SHP77 (cell line): Measurements from ENCODE around the gene HIVEP3.
"Not testable (repeated sequence)": the region's sequence is repeated elsewhere in the genome, so short reads cannot be mapped to it uniquely, and the experiment has no call there.

Source experiments
- DNase-seq, 2 experiments: peaks; one replicate each; lab custom pipeline; 2025; lab: John Stamatoyannopoulos, UW

HIVEP3 gene

DNA sequence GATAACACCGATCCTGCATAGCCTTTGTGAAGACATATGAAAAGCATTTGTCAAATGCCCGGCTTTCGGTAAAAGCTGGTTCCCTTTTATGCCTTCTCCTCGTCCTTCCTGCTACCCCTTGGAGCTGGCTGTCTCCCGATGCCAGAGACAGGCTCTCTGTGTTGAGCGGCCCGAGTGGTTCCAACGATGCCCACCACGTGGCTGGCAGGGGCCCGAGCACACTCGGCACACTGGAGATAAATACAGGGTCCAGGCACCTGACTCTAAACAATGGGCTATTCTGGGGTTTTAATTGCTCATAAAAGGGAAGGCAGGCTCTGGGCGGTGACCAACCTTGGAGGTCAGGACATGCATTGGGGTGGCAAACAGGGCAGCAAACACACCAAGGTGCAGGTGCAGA is 207.1 kb downstream of the HIVEP3 start:
- DNase-seq, result no peak

DNA sequence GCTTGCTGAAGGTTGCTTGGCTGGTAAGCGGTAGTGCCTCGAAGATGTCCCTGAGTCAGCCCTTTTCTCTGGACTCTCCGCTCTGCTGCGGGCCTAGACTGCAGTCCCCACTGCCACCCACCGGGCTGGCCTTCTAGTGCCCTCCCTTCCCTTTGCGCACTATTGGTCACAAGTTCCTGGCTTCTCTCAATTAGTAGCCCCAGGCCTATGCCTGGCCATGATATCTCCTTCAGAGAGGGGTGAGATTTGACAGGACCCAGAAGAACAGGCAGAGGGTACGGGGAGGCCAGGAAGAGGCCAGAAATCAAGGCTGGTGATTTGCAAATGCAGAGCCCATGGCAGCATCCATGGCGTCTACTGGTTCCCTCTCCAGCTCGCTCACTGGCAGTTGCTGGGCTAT is 207.7 kb downstream of the HIVEP3 start:
- no peak for DNase-seq

DNA sequence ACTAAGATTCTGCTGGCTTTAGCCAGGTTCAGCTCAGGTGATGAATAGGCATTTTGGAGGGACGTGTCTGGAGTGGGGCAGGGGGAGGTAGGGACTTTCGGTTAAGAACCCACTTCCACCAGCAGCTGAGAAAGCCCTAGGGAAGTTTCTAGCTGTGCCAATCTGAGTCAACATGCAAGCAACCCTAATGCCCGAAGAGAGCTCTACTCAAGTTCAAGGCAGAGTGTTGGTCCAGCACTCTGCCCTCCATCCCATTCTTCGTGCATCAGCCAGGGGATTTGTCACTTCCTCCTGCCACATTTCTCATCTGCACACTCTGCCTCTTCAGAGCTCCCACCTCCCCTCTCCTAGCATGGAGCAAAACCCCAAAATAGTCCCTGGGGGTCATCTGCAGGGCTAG is 208.8 kb downstream of the HIVEP3 start:
- no peak for DNase-seq

DNA sequence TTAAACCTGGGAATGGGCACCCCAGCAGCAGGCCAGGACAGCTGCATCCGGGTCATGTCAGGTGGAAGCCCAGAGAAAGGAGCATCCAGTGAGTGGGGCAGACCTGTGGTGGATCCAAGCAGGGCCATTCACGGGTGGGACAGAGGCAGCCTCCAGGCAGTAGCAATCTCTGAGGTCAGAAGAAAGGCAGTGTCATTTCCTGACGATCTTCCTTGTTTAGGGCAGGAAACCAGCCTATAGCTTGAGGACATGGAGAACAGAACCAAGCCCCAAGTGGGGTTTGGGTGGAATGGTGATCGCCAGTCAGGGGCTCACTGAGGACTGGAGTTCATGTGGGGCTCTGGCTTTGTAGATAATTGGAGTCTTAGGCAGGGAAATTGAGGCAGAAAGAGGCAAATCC is 209.4 kb downstream of the HIVEP3 start:
- DNase-seq, result no peak

DNA sequence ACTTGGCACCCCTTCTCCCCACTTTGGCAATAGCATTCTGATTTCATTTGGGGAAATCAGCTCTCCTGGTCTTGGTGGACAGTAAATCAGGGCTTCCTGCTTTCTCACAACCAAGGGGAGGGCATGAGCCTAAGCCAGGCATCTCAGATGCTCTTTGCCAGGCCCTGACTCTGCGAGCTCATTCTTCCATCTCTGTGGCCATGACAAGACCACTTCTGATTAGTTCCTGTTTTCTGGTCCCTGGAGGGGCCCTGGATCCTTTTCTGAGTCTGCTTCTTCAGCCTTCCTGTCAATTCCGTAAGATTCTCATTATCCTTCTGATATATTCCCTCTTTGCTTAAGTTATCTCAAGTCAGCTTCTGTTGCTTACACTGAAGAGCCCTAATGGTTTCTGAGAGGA is 210.4 kb downstream of the HIVEP3 start:
- DNase-seq, result no peak

DNA sequence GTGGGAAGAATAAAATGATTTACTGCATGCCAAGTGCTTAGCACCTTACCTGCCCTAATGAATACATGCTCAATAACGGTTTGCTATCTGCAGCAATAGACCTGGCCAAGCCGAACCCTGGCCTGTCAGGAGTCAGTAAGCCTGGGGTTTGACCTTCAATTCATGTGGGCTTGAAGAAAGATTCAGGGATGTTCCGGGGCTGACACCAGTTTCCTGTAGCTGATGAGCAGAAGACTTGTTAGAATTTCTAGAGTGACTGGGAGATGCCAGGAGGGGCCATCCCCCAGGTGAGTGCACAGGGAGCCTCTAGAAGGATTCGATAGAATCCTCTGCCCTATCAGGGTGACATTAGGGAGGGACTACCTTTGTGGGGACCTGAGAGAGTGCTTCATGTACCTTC is 210.9 kb downstream of the HIVEP3 start:
- no peak for DNase-seq

DNA sequence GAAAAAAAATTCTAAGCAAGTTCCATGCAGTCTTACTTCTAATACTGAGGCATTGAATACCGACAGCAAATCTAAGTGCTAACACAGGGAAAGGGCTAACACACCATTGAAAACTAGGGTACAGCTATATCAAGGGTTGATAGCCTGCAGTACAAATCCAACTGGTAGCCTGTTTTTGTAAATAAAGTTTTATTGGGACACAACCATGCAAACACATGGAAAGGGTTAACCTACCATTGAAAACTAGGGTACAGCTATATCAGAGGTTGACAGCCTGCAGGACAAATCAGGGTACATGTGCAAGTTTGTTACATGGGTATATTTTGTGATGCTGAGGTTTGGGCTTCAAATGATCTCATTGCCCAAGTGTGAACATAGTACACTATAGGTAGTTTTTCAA is 212.9 kb downstream of the HIVEP3 start:
- no peak for DNase-seq

DNA sequence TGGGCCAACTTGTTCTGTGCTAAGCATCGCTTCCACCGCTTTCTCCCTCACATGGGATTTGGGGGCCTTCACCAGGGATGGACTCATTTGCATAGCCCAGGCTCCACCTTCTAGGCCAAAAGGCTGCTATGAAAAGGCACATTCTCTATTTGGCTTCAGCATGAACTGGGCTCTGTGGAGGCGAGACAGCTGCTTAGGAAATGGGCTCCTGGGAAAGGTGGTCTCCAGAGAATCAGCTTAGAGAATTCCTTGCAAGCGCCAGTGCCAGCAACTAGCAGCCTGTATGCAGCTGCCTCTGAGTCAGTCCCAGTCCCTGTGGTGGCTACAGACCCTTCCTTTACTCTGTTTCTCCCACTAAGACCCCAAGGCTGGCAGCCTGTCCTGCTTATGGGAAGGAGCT is 214.5 kb downstream of the HIVEP3 start:
- no peak for DNase-seq

DNA sequence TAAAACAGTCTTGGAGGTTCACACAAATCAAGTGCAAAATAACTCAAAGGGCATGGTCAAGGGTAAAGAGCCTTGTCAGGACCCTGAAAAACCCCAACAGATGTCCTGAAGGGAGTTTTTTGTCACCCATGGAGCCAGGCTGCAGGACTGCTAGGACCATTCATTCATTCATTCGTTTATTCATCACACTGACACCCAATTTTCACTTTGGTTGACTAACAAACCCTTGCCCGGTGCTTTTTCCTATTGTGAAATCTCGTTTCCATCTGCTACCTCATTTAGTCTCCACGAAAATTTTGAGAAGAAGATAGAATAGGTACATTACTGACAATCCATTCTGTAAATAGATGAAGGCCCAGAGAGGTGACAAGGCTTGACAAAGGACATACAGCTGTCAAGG is 216.0 kb downstream of the HIVEP3 start:
- DNase-seq, result no peak

DNA sequence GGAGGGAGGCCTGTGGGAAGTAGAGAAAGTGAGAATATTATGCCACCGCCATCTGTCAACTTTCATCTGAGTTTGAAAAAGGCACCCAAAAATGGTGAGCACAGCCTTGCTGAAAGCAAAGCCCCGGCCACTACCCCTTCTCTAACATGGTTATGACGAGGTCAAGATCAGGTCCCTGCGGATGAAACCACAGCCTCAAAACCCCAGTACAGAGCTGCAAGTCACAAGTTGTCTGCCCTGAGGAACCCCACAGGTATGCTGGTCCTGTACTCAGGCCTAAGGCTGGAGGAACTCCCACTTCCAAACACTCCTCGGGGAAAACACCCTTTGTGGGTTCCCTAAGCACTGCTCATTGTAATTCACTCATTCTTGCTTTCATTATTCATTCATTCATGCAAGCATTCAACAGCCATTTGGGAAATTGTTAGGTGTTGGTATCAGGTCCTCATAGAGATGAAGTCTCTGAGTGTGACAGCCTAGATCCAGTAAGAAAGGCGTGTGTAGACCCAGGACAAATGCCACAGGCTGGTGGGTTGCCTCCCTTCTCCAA is 217.7 kb downstream of the HIVEP3 start:
- DNase-seq, result no peak

DNA sequence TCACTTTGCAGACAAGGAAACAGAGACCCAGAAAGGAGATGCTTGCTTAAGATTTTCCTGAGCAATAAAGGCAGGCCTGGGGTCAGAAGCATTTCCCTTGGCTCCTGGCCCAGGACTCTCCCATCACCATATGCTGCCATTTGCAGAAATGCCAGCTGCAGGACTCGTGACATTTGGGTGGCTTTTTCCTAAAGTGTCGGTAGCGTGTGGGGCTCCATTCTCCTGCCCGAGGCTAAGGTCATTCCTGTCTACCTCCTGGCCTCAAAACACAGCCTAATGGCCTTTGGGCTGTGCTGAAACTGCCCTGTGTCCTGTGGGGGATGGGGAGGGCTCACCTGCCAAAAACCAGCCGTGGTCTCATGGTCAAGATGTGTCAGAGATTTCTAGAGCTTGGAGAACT is 218.1 kb downstream of the HIVEP3 start:
- DNase-seq, result no peak

DNA sequence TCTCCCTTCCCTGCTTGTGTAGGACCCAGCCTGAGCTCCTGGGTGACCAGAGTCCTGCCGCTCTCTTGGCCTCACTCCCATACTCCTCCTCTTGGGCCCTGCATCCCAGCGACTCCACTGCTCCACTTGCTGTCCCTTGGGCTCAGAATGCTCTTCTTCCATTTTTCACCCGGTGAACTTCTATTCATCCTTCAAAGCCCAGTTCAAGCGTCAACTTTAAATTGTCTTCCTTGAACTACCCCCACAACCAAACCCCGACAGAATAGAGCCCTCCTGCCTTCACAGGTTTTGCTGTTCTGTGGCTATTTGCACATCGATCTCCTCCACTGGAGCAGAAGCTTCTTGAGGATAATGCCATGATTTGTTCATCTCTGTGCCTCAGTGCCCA is 218.9 kb downstream of the HIVEP3 start:
- no peak for DNase-seq

DNA sequence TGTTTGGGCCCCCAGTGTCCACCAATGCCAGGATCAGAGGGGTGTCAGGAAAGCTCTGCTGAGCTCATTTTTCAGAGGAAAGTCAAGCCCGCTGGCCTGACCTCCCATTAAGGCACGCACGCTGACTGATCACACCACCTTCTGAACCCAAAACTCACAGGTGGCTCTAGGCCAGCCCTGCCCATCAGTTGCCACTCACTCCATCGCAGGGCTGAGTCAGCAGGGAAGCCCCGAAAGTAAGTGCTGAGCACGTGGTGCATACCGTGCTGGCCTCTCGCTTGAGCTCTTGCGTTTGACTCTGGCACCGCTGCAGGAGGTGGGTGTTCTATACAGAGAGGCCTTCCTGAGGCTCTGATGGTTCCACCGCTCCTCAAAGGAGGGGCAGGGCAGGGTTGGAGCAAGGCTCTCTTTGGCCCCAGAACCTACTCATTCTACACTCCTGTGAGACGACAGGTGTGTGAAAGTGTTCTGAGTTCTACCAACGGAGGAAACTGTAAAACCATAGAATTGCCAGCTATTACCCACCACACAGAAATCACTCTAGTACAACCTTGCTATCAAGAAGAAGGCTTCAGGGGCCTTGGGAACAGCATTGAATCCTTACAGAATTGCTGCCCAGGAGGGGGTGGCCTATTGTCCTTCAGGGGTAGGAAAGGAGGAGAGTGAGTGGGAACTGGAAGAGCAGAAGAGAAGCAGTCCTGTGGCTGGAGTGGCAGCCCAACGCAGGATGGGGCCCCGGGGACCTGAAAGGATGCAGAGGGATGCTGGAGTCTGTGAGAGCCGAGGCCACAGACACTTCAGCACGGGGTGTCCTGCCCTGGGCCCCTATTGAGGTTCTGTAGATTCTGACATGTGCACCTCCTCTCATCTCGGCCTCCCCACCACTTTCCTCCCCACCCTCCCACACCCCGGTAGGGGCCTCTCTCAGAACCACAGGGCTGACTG is 219.5 kb downstream of the HIVEP3 start:
- no peak for DNase-seq

DNA sequence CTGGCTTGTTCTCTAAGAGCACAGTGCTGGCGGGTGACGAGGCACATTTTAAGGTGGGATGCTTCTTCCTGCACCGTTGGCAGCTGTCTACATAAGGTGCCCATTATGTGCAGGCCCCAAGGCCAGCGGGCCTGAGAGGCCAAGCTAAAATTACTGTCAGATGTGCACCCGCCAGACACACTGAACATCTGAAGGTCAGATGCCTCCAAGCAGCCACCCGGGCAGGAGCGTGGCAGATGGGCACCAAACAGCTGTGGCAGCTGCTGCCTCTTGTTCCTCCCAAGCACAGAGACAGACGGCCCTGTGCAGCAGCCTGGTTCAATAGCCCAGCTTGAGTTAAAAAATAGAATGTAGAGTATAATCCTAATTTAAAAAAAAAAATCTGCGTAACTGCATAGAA is 222.3 kb downstream of the HIVEP3 start:
- DNase-seq, result peak; percentile 14 to 56

DNA sequence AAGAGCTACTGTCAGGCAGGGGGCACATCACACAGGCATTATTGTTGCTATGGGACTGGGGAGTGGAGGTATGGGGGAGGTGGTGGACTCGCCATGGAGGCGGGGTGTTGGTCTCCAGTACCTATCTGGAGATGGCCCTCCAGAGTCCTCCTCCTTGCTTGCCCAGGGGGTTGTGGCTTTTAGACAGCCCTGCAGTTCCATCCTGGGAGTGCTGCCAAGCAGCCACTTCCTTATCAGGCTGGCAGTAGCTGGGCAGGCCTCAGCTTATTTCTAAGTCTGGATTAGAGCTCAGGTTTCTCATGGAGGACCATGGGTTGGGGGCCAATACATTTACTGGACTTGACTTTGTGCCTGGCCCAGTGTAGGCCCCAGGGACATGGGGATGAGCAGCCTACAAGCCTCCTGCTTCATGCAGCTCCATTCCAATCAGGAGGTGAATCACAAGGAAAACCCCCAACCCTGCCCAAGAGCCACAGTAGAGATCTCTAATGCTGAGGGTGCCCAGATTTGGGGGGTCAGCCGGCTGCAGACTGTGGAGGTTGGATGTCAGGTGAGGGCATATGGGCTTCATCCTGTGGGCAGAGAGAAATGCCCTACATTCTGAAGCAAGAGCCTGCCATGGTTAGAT is 223.5 kb downstream of the HIVEP3 start:
- DNase-seq, result no peak

DNA sequence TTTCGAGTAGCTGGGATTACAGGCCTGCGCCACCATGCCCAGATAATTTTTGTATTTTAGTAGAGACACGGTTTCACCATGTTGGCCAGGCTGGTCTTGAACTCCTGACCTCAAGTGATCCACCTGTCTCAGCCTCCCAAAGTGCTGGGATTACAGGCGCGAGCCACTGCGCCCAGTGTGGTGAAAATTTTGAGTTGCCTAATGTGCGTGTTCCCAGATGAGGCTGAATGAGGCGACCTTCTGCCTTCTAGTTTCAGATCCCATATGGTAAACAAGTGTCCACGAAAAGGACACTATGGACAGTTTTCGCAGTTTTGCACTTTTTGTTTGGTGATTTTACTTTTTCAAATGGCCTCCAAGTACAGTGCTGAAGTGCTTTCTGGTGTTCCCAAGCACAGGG is 226.8 kb downstream of the HIVEP3 start:
- DNase-seq, result not testable (repeated sequence)

DNA sequence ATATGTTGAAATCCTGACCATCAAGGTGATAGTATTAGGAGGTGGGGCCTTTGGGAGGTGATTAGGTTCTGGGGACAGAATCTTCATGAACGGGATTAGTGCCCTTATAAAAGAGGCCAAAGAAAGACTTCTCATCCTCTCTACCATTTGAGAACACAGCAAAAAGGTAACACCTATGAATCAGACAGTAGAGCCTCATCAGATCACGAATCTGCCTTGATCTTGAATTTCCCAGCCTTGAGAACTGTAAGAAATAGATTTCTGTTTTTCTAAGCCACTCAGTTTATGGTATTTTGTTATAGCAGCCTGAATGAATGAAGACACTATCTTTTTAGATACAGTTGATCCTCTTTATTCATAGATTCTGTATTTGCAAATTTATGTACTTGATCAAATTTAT is 227.3 kb downstream of the HIVEP3 start:
- DNase-seq, result no peak

DNA sequence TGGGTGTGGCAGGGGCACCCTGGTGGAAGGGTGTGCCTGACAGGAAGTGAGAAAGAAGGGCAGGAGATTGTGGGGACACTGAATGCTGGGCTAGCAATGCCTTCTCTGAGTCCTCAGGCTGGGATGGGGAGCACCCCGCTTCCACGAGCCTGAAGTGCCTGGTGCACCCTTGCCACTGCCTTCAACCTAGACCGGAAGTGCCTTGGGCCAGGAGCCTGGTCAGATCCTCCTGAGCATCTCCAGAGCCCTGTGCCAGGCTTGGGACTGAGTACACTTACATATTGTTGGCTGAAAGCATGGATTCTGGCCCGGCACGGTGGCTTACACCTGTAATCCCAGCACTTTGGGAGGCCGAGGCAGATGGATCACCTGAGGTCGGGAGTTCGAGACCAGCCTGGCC is 228.4 kb downstream of the HIVEP3 start:
- DNase-seq, result no peak

DNA sequence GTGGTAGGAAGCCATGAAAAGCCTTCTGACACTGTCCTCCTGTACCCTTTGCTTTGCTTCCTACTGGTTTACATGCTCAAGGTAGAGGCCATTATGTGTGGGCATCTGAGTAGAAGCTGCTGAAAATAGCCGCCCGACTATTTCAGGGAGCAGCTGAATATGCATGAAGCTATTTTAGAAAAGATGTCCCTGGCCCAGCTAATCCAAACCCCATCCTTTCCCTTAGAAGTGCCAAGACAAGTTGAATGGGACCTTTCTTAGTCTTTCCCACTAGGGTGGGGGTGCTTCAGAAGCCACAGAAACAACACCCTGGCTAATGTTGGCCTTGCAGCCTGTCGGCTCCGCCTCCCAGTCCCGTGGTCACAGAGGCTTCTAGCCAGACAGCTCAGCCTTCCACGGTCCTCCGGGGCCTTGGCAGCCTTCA is 229.2 kb downstream of the HIVEP3 start:
- DNase-seq, result no peak

DNA sequence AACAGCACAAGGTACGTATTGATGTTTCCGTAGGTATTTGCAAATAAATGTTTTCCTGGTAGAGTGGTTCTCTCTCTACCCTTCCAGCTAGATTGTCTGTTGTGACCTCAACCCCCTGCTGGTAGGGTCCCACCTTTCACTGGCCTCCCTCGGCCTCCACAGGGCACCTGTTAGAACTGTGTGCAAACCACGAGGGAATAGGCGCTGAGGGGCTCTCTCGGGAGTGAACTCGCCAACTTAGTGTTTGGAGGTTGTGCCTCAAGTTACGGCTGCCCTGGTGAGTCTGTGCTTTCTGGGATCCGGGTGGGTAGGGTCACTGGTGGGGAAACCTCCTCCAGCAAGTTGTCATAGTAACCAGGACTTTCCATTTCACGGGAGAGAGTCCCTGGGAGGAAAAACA is 229.6 kb downstream of the HIVEP3 start:
- DNase-seq, result no peak

DNA sequence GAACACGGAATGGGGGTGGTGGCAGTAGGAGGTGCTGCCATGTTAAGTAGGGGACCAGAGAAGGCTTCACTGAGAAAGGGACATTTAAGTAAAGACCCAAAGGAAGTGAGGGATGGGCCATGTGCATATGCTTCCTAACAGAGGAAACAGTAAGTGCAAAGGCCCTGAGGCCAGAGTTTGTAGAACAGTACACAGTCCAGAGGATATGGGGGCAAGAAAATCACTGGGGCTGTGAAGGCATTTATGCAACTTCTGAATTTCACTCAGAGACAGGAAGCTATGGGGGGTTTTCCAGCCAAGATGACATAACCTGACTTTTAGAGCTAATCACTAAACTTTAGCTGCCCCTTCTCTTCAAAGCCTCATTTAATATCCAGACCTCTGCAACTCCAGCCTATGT is 231.7 kb downstream of the HIVEP3 start:
- no peak for DNase-seq

DNA sequence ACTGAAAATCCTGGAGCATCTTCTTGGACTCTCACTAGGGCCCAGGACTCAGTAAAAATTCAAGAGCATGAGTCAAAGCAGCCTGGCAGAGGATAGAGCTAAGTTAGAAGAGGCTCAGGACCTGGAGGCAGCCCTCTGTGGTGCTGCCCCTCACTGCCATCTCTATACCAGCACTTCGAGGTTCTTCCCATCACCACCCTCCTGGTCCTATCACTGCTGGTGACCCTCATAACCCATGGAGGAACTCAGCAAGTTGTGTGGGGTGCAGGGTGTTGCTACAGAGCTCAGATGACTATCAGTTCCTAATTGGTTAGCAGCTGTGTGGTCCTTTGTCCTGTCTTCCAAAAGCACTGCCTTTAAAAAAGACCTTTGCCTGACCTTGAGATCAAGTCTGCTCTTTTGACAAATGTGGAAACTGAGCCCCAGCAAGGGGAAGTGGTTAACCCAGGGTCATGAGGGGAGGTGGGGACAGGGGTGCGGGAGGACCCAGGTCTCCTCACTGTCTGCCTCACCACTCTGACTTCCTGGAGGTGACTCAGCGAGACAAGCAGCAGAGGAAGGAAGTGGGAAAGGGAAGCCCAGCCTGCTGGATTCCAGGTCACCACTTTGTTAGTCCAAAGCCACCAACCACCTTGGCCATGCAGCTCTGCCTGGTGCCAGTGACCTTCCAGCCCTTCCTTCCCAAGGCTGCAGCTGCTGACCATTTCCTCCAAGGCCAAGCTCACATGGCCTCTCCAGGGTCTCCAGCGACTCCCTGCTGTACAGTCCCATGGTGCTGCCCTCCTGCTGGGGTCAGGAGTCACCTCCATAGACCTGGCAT is 234.8 kb downstream of the HIVEP3 start:
- no peak for DNase-seq
